Osteoblast (primary cell): ENCODE measurements around the gene CSPG4. TPM values are rescaled to one million over a fixed set of nuclear protein-coding genes. Genes with fewer than 3 reads are reported as not detected.

ENCODE experiments used
- DNase-seq: peaks from one replicate; pipeline ENCODE4 v3.0.0; 2011; ENCODE audit warnings: low spot score, mixed read lengths; ENCODE audit not compliant: insufficient read length; ENCODE audit errors: missing footprints
- H2AFZ ChIP-seq: 2 replicates; pipeline ENCODE4 v1.6.0; 2011; ENCODE audit warnings: mild to moderate bottlenecking, low read length
- H3K27ac ChIP-seq: 2 replicates; pipeline ENCODE4 v1.5.1; 2011; ENCODE audit warnings: mild to moderate bottlenecking, low read depth, low read length, moderate library complexity
- H3K27me3 ChIP-seq: 2 replicates; pipeline ENCODE4 v1.6.0; 2012; ENCODE audit warnings: mild to moderate bottlenecking, control low read depth, inconsistent platforms, low read length, moderate library complexity; ENCODE audit not compliant: insufficient read depth
- H3K36me3 ChIP-seq: 2 replicates; pipeline ENCODE4 v1.5.1; 2011; ENCODE audit warnings: mild to moderate bottlenecking, low read length, control low read depth, moderate library complexity; ENCODE audit not compliant: insufficient read depth
- H3K4me1 ChIP-seq: 2 replicates; pipeline ENCODE4 v1.5.1; 2011; ENCODE audit warnings: mild to moderate bottlenecking, low read length, control low read depth, moderate library complexity; ENCODE audit not compliant: insufficient read depth
- H3K4me2 ChIP-seq: 2 replicates; pipeline ENCODE4 v1.6.0; 2011; ENCODE audit warnings: mild to moderate bottlenecking, low read length; ENCODE audit not compliant: insufficient read depth
- H3K4me3 ChIP-seq: fragments of 200-600 bp; sonication (generic); 3 replicates; pipeline ENCODE4 v1.5.1; 2012; ENCODE audit warnings: mild to moderate bottlenecking, low read length, inconsistent platforms; ENCODE audit not compliant: insufficient read depth
- H3K79me2 ChIP-seq: 2 replicates; pipeline ENCODE4 v1.6.0; 2012; ENCODE audit warnings: mild to moderate bottlenecking, low read length, control low read depth, inconsistent platforms; ENCODE audit not compliant: insufficient read depth
- H3K9me3 ChIP-seq: 2 replicates; pipeline ENCODE4 v1.5.1; 2011; ENCODE audit warnings: low read depth, low read length, control low read depth
- H4K20me1 ChIP-seq: 2 replicates; pipeline ENCODE4 v1.6.0; 2012; ENCODE audit warnings: mild to moderate bottlenecking, low read length, control low read depth; ENCODE audit not compliant: insufficient read depth
- total RNA-seq: library from RNA; depleted of rRNA; stranded (reverse); fragments of >200 nt; gene quantifications from 2 replicates; pipeline ENCODE4 v1.2.3, GENCODE V29; 2012
- TF ChIP-seq, protein P1 (sequence below): IDR thresholded peaks from 2 replicates; pipeline ENCODE4 v1.5.1; 2011; ENCODE audit warnings: mild to moderate bottlenecking, low read depth, low read length, moderate library complexity; ENCODE audit errors: extremely low read depth

The CSPG4 gene
- total RNA-seq, 1 donor: 20.3 TPM

DNA sequence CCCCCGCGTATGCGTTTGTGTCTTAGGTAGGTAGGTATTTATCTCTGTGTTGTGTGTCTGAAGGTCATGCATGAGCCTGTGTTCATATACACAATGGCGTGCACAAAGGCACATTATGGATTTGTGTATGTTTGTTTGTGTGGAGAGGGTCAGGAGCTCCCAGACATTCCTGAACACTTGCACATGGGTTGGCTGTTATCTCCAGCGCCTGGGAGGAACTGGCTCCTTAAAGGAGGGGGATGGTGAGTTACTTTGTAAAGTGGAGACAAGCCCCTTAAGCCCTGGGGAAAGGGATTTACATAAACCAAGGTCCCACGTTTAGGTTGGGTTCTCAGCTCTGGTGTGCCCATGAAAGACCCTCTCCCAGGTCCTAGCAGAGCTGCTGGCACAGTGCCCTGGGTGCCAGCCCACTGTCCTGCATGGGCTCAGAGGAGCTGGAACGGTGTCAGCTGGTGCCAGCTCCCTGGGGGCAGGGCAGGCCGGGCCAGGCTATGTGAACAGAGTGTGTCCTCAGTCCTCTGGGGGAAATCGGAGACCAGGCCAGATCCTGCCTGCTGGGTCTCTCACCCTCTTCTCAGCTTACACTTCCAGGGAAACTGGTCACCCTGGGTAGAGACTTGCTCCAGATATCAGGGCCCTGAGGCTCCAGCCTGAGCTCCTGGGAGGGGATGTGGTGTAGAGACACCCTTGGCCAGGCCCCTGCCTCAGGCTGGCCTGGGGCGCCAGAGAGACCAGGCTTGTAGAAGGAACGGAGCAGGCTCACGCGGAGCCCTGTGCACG, 39.8 kb downstream of the CSPG4 start:
- no peak overlapping the region for H2AFZ ChIP-seq
- peaks cover 36% of the 10 kb centered on the region for H3K4me1 ChIP-seq
- peak; percentile 95 for DNase-seq
- peak overlapping the region; percentile 93 for H3K27ac ChIP-seq
- H3K4me2 ChIP-seq: peak overlapping the region; percentile 64
- no peaks in the 10 kb centered on the region for H3K36me3 ChIP-seq
- no peaks in the 10 kb centered on the region for H4K20me1 ChIP-seq
- no peaks in the 10 kb centered on the region for H3K79me2 ChIP-seq
- peak overlapping the region; percentile 45 for H3K4me3 ChIP-seq
- H3K9me3 ChIP-seq: no peaks in the 10 kb centered on the region
- TF ChIP-seq, protein P1, sequence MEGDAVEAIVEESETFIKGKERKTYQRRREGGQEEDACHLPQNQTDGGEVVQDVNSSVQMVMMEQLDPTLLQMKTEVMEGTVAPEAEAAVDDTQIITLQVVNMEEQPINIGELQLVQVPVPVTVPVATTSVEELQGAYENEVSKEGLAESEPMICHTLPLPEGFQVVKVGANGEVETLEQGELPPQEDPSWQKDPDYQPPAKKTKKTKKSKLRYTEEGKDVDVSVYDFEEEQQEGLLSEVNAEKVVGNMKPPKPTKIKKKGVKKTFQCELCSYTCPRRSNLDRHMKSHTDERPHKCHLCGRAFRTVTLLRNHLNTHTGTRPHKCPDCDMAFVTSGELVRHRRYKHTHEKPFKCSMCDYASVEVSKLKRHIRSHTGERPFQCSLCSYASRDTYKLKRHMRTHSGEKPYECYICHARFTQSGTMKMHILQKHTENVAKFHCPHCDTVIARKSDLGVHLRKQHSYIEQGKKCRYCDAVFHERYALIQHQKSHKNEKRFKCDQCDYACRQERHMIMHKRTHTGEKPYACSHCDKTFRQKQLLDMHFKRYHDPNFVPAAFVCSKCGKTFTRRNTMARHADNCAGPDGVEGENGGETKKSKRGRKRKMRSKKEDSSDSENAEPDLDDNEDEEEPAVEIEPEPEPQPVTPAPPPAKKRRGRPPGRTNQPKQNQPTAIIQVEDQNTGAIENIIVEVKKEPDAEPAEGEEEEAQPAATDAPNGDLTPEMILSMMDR: no peak
- H3K27me3 ChIP-seq: no peaks in the 10 kb centered on the region

DNA sequence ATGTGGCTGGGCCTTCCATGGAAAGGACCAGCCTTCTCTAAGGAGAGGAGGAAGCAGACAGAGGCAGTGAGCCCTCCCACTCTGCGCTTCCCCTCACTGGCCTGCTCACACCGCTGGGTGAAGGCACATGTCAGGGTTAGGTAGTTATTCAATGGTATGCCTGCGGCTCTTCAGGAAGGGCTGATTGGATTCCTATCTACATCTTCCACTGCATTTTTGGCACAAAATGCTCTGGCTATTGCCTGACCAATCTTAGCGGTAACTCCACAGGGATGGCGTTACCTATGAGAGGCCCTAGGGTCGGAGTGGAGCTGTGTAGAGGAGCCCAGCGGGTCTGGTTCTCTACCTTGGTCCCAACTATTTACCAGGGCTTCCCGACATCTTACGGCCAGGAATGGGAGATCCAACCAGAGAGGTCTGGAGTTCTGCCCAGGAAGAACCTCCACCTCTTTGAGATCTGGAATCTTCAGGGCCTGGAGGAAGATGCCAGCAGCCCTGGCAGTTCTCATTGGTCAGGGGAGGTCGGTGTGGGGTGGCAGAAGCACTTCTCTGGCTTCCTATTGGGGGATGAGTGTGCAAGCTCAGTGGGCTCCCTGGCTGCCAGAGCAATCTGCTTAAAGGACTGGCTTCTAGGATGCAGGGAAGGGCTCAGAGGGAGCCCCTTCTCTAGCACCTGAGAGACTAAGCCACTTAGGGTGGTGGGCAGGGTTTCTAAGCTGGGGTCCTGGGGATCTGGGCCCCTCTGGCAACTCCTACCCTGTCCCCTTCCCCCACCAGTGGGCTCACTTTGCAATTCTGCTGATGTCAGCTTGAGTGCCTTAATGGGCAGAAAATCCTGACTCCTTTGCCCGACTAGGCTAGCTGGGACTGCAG, 40.7 kb downstream of the CSPG4 start:
- Histone ChIP-seq H3K79me2 (peaks cover 4% of the 10 kb centered on the region), H3K4me1 (peaks cover 45% of the 10 kb centered on the region), H3K36me3 (no peaks in the 10 kb centered on the region), H3K4me3 (no peak overlapping the region), H2AFZ (no peak overlapping the region), H3K27ac (peak overlapping the region; percentile 93), H3K4me2 (peak overlapping the region; percentile 64), H3K27me3 (no peaks in the 10 kb centered on the region), H4K20me1 (no peaks in the 10 kb centered on the region), H3K9me3 (no peaks in the 10 kb centered on the region)
- TF ChIP-seq, protein P1: no peak
- peak; percentile 86 for DNase-seq

DNA sequence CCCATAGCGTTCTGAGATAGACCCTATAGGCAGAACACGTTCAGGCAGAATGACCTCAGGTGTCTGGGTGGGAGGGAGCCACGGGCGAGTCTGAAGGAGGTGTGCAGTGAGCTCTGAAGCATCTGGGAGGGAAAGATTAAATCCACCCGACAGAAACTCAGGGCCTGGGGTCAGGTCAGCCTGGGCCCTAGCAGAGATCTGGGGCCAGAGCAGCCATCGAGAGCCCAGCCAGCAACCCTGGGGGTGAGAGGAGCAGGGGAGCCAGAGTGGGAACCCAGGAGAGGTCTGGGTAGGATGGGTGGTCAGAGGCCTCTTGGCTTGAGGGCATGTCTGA, 42.8 kb downstream of the CSPG4 start:
- Histone ChIP-seq H3K9me3 (no peaks in the 10 kb centered on the region), H3K4me1 (peaks cover 59% of the 10 kb centered on the region), H3K27me3 (no peaks in the 10 kb centered on the region), H3K4me3 (no peak overlapping the region), H2AFZ (no peak overlapping the region), H3K27ac (peak overlapping the region; percentile 5), H4K20me1 (no peaks in the 10 kb centered on the region), H3K4me2 (no peak overlapping the region), H3K36me3 (no peaks in the 10 kb centered on the region), H3K79me2 (peaks cover 4% of the 10 kb centered on the region)
- TF ChIP-seq, protein P1: no peak
- no peak for DNase-seq

DNA sequence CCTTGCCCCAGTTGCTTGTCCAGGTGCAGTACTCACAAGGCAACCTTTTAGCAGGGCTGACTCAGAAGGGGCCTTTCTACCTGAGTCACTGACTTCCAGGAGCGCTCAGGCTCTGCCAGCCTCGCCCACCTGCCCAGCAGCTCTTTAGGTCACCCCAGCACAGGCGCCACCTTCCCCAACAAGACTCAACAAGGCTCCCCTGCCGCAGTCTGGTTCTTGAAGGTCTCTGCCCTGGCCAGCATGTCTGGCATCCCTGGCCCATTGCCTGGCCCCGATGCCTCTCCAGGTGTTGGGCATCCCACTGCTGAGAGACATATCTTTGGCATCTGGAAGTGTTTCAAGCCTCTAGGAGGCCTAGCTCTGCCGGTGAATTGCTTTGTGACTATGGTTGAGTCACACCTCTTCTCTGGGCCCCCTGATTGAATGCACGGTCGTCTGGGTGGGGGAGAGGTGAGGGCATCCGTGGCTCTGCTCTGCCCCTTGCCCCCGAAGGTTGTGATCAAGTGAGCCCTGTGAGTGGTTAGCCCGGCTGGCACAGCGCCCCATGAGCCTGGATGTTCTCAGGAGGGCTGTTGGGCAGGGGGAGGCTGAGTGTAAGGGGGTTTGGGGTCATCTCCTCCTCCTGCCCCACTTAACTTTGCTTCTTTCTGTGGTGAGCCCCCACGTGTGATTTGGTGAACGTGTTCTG, 43.3 kb downstream of the CSPG4 start:
- peak; percentile 81 for DNase-seq
- peaks cover 56% of the 10 kb centered on the region for H3K4me1 ChIP-seq

More for the DNA sequence above, 43.3 kb downstream of the CSPG4 start:
- no peak overlapping the region for H3K4me3 ChIP-seq
- TF ChIP-seq, protein P1: no peak
- H3K9me3 ChIP-seq: no peaks in the 10 kb centered on the region
- H2AFZ ChIP-seq: no peak overlapping the region
- H3K27me3 ChIP-seq: no peaks in the 10 kb centered on the region
- H3K27ac ChIP-seq: no peak overlapping the region
- H3K4me2 ChIP-seq: no peak overlapping the region
- no peaks in the 10 kb centered on the region for H4K20me1 ChIP-seq
- H3K36me3 ChIP-seq: no peaks in the 10 kb centered on the region
- peaks cover 8% of the 10 kb centered on the region for H3K79me2 ChIP-seq
